HL-60 (cell line): Measurements from ENCODE around the gene KLHL36.

Source experiments
- DNase-seq, 2 experiments: peaks; one replicate each; pipeline ENCODE4 v3.0.0-alpha.2; 2010 to 2020; ENCODE audit warnings: low read depth in 1 of 2, low spot score in 1 of 2
- H3K27ac ChIP-seq: fragments of 250-450 bp; sonication (Bioruptor Pico); replicated peaks from 2 replicates; pipeline ENCODE4 v1.5.1; 2020; ENCODE audit warnings: mild to moderate bottlenecking, moderate library complexity
- H3K27me3 ChIP-seq: fragments of 250-450 bp; sonication (Bioruptor Pico); 2 replicates; pipeline ENCODE4 v1.5.1; 2021; ENCODE audit warnings: mild to moderate bottlenecking, moderate library complexity; ENCODE audit not compliant: insufficient read depth, poor library complexity, severe bottlenecking
- H3K4me3 ChIP-seq: replicated peaks from 2 replicates; pipeline ENCODE4 v1.5.1; 2011; ENCODE audit warnings: mild to moderate bottlenecking, control low read depth, low read length; ENCODE audit not compliant: insufficient read depth
- GABPA ChIP-seq: IDR thresholded peaks from 2 replicates; pipeline ENCODE4 v1.6.1; 2012; ENCODE audit warnings: low read depth
- POLR2AphosphoS5 ChIP-seq: IDR thresholded peaks from 2 replicates; pipeline ENCODE4 v1.6.1; 2012; ENCODE audit warnings: low read depth
- SPI1 ChIP-seq: IDR thresholded peaks from 2 replicates; pipeline ENCODE4 v1.6.1; 2012; ENCODE audit warnings: low read depth, mild to moderate bottlenecking, borderline replicate concordance
- TF ChIP-seq, protein P1 (sequence below): IDR thresholded peaks from one replicate; pipeline ENCODE4 v1.5.1; 2011; ENCODE audit warnings: low read length, control low read depth, inconsistent platforms; ENCODE audit not compliant: insufficient read depth
- TF ChIP-seq, protein P2 (sequence below): IDR thresholded peaks from 2 replicates; pipeline ENCODE4 v1.6.1; 2012; ENCODE audit warnings: low read depth; ENCODE audit not compliant: insufficient replicate concordance

Gene KLHL36

DNA sequence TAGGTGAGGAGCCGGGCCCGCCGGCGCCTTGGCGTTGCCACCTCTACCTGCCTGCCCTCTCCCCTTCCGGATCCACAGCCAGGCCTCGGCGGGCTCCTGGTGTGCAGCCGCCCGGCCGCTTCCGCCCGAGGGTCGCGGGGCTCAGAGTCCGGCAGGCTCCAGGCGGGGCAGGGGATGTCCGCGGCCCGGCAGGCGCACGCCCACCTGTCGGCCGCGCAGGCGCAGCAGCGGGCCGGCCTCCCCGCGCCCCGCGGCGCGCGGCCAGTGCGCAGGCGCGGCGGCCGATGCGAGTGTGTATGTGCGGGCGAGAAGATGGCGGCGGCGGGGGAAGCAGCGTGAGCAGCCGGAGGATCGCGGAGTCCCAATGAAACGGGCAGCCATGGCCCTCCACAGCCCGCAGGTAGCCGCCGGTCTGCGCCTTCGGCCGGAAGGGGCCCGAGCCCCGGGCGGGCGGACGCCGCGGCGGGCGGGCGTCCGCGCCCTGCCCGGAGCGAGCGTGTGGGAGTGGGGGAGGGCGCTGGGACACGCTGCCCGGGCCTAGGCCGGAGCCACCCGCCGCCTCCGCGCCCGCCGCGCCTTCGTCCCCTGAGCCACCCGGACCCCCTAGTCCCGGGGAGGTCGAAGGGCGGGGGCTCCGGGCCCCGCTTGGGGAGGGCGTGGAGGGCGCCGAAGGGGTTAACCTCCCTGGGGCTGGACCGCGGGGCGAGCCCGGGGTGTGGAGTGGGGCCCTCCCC, 51.6 kb downstream of the KLHL36 start, which contains the start of gene USP10:
USP10 (plus strand) TSS at position 289 of the 734 bp plus-strand sequence; CDS start at position 380, 91 bp downstream.
- peak; percentile 67 to 74 for DNase-seq
- no peaks in the 10 kb centered on the region for H3K27me3 ChIP-seq
- peak within 1 kb of the TSS; percentile 94 for H3K4me3 ChIP-seq
- TF ChIP-seq, protein P1, sequence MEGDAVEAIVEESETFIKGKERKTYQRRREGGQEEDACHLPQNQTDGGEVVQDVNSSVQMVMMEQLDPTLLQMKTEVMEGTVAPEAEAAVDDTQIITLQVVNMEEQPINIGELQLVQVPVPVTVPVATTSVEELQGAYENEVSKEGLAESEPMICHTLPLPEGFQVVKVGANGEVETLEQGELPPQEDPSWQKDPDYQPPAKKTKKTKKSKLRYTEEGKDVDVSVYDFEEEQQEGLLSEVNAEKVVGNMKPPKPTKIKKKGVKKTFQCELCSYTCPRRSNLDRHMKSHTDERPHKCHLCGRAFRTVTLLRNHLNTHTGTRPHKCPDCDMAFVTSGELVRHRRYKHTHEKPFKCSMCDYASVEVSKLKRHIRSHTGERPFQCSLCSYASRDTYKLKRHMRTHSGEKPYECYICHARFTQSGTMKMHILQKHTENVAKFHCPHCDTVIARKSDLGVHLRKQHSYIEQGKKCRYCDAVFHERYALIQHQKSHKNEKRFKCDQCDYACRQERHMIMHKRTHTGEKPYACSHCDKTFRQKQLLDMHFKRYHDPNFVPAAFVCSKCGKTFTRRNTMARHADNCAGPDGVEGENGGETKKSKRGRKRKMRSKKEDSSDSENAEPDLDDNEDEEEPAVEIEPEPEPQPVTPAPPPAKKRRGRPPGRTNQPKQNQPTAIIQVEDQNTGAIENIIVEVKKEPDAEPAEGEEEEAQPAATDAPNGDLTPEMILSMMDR, result no peak
- no peak for TF ChIP-seq SPI1
- TF ChIP-seq POLR2AphosphoS5, result peak; percentile 83
- TF ChIP-seq, protein P2, sequence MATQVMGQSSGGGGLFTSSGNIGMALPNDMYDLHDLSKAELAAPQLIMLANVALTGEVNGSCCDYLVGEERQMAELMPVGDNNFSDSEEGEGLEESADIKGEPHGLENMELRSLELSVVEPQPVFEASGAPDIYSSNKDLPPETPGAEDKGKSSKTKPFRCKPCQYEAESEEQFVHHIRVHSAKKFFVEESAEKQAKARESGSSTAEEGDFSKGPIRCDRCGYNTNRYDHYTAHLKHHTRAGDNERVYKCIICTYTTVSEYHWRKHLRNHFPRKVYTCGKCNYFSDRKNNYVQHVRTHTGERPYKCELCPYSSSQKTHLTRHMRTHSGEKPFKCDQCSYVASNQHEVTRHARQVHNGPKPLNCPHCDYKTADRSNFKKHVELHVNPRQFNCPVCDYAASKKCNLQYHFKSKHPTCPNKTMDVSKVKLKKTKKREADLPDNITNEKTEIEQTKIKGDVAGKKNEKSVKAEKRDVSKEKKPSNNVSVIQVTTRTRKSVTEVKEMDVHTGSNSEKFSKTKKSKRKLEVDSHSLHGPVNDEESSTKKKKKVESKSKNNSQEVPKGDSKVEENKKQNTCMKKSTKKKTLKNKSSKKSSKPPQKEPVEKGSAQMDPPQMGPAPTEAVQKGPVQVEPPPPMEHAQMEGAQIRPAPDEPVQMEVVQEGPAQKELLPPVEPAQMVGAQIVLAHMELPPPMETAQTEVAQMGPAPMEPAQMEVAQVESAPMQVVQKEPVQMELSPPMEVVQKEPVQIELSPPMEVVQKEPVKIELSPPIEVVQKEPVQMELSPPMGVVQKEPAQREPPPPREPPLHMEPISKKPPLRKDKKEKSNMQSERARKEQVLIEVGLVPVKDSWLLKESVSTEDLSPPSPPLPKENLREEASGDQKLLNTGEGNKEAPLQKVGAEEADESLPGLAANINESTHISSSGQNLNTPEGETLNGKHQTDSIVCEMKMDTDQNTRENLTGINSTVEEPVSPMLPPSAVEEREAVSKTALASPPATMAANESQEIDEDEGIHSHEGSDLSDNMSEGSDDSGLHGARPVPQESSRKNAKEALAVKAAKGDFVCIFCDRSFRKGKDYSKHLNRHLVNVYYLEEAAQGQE, result no peak
- TF ChIP-seq GABPA, result no peak
- peak within 1 kb of the TSS; percentile 67 for H3K27ac ChIP-seq

DNA sequence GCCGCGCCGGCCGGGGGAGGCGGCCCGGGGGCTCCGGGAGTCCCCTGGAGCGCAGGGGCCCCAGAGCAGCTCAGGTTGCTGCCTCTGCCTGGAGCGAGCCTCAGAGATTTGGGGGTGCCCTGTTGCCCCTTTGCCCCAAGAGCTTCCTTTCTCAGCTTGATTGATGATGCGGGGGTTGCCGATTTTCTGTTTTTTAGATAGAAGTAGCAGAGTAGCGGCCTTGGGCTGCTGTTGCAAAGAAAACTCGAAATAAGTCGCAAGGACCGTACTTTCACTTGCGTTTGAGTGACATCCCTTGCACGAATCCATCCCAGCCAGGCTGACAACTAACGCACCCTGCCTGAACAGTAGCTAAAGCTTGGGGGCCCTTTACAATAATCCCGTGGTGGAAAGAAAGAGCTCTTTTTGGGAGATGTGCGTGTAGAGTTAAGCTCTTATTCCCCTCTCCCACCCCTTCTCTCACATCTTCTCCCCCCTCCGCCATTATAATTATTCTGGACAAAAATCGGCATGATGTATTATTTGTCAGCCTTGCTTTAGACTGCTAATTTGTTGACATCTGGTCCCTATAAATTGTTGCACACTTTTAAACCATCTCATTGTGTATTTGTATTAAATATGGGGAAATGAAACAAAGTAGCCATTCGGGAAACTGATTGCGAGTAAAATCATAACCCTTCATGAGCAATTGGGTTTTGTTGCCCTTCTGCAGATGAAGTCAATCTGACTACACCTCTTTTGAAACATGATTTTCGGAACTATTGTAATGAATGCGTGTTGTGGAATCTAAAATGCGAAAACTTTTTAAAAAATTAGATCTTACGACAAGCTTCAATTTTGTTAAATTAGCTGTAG, 52.4 kb downstream of the KLHL36 start:
- H3K27ac ChIP-seq, result peak overlapping the region; percentile 67
- H3K27me3 ChIP-seq, result no peaks in the 10 kb centered on the region
- no peak for DNase-seq
- TF ChIP-seq GABPA, result no peak
- TF ChIP-seq POLR2AphosphoS5, result no peak
- no peak for TF ChIP-seq SPI1
- TF ChIP-seq, protein P2, result no peak
- TF ChIP-seq, protein P1, result no peak
- H3K4me3 ChIP-seq, result peak overlapping the region; percentile 94

DNA sequence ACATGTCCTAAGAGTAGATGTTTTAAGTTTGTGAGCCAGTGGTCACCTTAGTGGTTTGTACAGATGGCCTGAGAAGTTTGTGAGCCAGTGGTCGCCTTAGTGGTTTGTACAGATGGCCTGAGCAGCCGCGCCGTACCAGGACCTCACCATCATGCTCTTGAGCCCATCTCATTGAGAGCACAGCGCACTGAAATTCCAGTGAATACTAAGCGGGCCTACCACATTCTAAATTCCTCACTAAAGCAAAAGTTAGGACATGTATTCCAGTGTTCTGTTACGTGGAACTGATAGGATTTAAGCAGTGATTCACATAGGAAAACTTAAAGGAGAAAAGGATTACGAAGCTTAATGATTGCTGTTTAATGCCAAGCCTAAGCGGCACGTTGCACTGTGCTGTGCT, 55.4 kb downstream of the KLHL36 start:
- TF ChIP-seq SPI1 (no peak), POLR2AphosphoS5 (no peak), GABPA (no peak)
- TF ChIP-seq, protein P2, result no peak
- TF ChIP-seq, protein P1, result no peak
- Histone ChIP-seq H3K27ac (no peak overlapping the region), H3K4me3 (no peak overlapping the region), H3K27me3 (no peaks in the 10 kb centered on the region)
- no peak for DNase-seq
